HG03097 (cell line): ENCODE data around the gene RASAL2.
"Not testable (repeated sequence)": the region's sequence is repeated elsewhere in the genome, so short reads cannot be mapped to it uniquely, and the experiment has no call there.

Experiments used
- ATAC-seq: cut with Tn5 transposase; IDR thresholded peaks from one replicate; pipeline ENCODE4 v1.9.1; 2021; ENCODE audit not compliant: unreplicated experiment, low FRiP score

Gene RASAL2

GRCh38 chr1:178109348-178110143 lies 15.6 kb downstream of the RASAL2 start:
- ATAC-seq = no peak

- no peak for ATAC-seq
Observed at GRCh38 chr1:178115260-178115659, 21.4 kb downstream of the RASAL2 start.

GRCh38 chr1:178118524-178118923 lies 24.6 kb downstream of the RASAL2 start:
- ATAC-seq = no peak

GRCh38 chr1:178119628-178120027 lies 25.7 kb downstream of the RASAL2 start:
- no peak for ATAC-seq

- ATAC-seq = no peak
Observed at GRCh38 chr1:178120088-178120487, 26.2 kb downstream of the RASAL2 start.

GRCh38 chr1:178120520-178121052 lies 26.7 kb downstream of the RASAL2 start:
- not testable (repeated sequence) for ATAC-seq

- ATAC-seq = no peak
Observed at GRCh38 chr1:178121883-178122282, 28.0 kb downstream of the RASAL2 start.

GRCh38 chr1:178122283-178122682 lies 28.4 kb downstream of the RASAL2 start:
- ATAC-seq = no peak

GRCh38 chr1:178124115-178124514 lies 30.2 kb downstream of the RASAL2 start:
- ATAC-seq = no peak

GRCh38 chr1:178126261-178126660 lies 32.4 kb downstream of the RASAL2 start:
- ATAC-seq = no peak

GRCh38 chr1:178126741-178127185 lies 32.9 kb downstream of the RASAL2 start:
- no peak for ATAC-seq

- ATAC-seq = no peak
Observed at GRCh38 chr1:178127482-178128191, 33.7 kb downstream of the RASAL2 start.

GRCh38 chr1:178133239-178133989 lies 39.5 kb downstream of the RASAL2 start:
- ATAC-seq = no peak

- no peak for ATAC-seq
Observed at GRCh38 chr1:178134061-178134460, 40.2 kb downstream of the RASAL2 start.

- no peak for ATAC-seq
Observed at GRCh38 chr1:178137238-178137637, 43.3 kb downstream of the RASAL2 start.

- ATAC-seq = no peak
Observed at GRCh38 chr1:178142806-178143205, 48.9 kb downstream of the RASAL2 start.

GRCh38 chr1:178143730-178144690 lies 50.1 kb downstream of the RASAL2 start:
- no peak for ATAC-seq

GRCh38 chr1:178145605-178146004 lies 51.7 kb downstream of the RASAL2 start:
- no peak for ATAC-seq

GRCh38 chr1:178146436-178146835 lies 52.5 kb downstream of the RASAL2 start:
- ATAC-seq = no peak

- ATAC-seq = no peak
Observed at GRCh38 chr1:178150610-178151009, 56.7 kb downstream of the RASAL2 start.
